IMR-90 (cell line): Measurements from ENCODE around the gene ITSN2. TPM values are rescaled to one million over a fixed set of nuclear protein-coding genes. Genes with fewer than 3 reads are reported as not detected.

Experiments
- ATAC-seq: fragments of 200-7000 bp; cut with Tn5 transposase; 2 replicates; pipeline ENCODE4 v1.9.1; 2020; ENCODE audit warnings: low read depth, mild to moderate bottlenecking, moderate library complexity
- BruUV-seq: library from RNA; stranded (reverse); fragments of 400-500 nt; replicated peaks from 2 replicates; lab custom pipeline; 2021; lab: Mats Ljungman, UMichigan
- CTCF ChIA-PET: fragments of 300-600 bp; formaldehyde crosslinking; extraction: SDS; loops from one replicate; lab custom pipeline; 2021; ENCODE audit warnings: antibody characterized with exemption; lab: Yijun Ruan, JAX
- POLR2A ChIA-PET: fragments of 300-600 bp; sonication (Branson Sonifier 250); formaldehyde crosslinking; loops from one replicate; lab custom pipeline; 2022; ENCODE audit warnings: antibody characterized with exemption; ENCODE audit not compliant: unreplicated experiment; lab: Charles Lee
- DNase-seq: peaks from one replicate; pipeline ENCODE4 v3.0.0; 2013
- H2AFZ ChIP-seq: replicated peaks from 2 replicates; pipeline ENCODE3; 2013; ENCODE audit warnings: low read length, mild to moderate bottlenecking; ENCODE audit not compliant: poor library complexity
- H2AK5ac ChIP-seq: 2 replicates; pipeline ENCODE4 v1.6.1; 2013; ENCODE audit warnings: low read depth, low read length, inconsistent platforms
- H2AK9ac ChIP-seq: replicated peaks from 2 replicates; pipeline ENCODE3; 2013; ENCODE audit warnings: mild to moderate bottlenecking, low read depth, low read length, moderate library complexity; ENCODE audit not compliant: poor library complexity
- H2BK120ac ChIP-seq: 2 replicates; pipeline ENCODE4 v1.6.1; 2013; ENCODE audit warnings: low read depth, low read length, inconsistent platforms
- H2BK15ac ChIP-seq: 3 replicates; pipeline ENCODE4 v1.6.1; 2013; ENCODE audit warnings: low read depth, low read length, inconsistent platforms
- H2BK20ac ChIP-seq: 2 replicates; pipeline ENCODE4 v1.6.1; 2013; ENCODE audit warnings: low read depth, mild to moderate bottlenecking, inconsistent platforms, low read length, moderate library complexity
- H2BK5ac ChIP-seq: 2 replicates; pipeline ENCODE4 v1.6.1; 2013; ENCODE audit warnings: mild to moderate bottlenecking, low read depth, low read length, inconsistent platforms; ENCODE audit not compliant: poor library complexity, severe bottlenecking
- H3K14ac ChIP-seq: replicated peaks from 2 replicates; pipeline ENCODE4 v1.6.1; 2013; ENCODE audit warnings: low read depth, low read length, inconsistent platforms
- H3K18ac ChIP-seq: 2 replicates; pipeline ENCODE4 v1.6.1; 2013; ENCODE audit warnings: low read depth, low read length, control low read depth
- H3K23ac ChIP-seq: 2 replicates; pipeline ENCODE4 v1.6.1; 2013; ENCODE audit warnings: low read depth, low read length, inconsistent platforms
- H3K27ac ChIP-seq: 2 replicates; pipeline ENCODE4 v1.5.1; 2013; ENCODE audit warnings: mild to moderate bottlenecking, control low read depth, low read length; ENCODE audit not compliant: insufficient read depth
- H3K27me3 ChIP-seq: 2 replicates; pipeline ENCODE4 v1.6.1; 2013; ENCODE audit warnings: low read length; ENCODE audit not compliant: control insufficient read depth, insufficient read depth
- H3K36me3 ChIP-seq: 2 replicates; pipeline ENCODE4 v1.6.1; 2013; ENCODE audit warnings: low read length, mixed read lengths; ENCODE audit not compliant: control insufficient read depth, insufficient read depth
- H3K4ac ChIP-seq: 2 replicates; pipeline ENCODE4 v1.6.1; 2013; ENCODE audit warnings: low read depth, low read length, inconsistent platforms
- H3K4me1 ChIP-seq: 2 replicates; pipeline ENCODE4 v1.6.1; 2013; ENCODE audit warnings: low read length, mixed read lengths; ENCODE audit not compliant: control insufficient read depth, insufficient read depth
- H3K4me2 ChIP-seq: 2 replicates; pipeline ENCODE4 v1.6.1; 2013; ENCODE audit warnings: low read depth, mild to moderate bottlenecking, control low read depth, low read length, moderate library complexity
- H3K4me3 ChIP-seq: 2 replicates; pipeline ENCODE4 v1.5.1; 2013; ENCODE audit warnings: low read depth, mild to moderate bottlenecking, control low read depth, low read length, moderate library complexity; ENCODE audit not compliant: insufficient read depth
- H3K56ac ChIP-seq: 2 replicates; pipeline ENCODE4 v1.6.1; 2013; ENCODE audit warnings: low read length, inconsistent platforms; ENCODE audit not compliant: insufficient read depth; ENCODE audit errors: extremely low read depth
- H3K79me1 ChIP-seq, 2 experiments: 2 replicates each; pipeline ENCODE4 v1.6.1; 2013; ENCODE audit warnings: low read length in 2 of 2, inconsistent platforms in 1 of 2, low read depth in 1 of 2
- H3K9ac ChIP-seq: 2 replicates; pipeline ENCODE4 v1.6.1; 2013; ENCODE audit warnings: low read depth, low read length, control low read depth
- H3K9me1 ChIP-seq: 2 replicates; pipeline ENCODE4 v1.6.1; 2013; ENCODE audit warnings: low read length, inconsistent platforms; ENCODE audit not compliant: insufficient read depth
- H3K9me3 ChIP-seq: 2 replicates; pipeline ENCODE4 v1.6.1; 2013; ENCODE audit warnings: low read length; ENCODE audit not compliant: control insufficient read depth, insufficient read depth
- H4K20me1 ChIP-seq: 2 replicates; pipeline ENCODE4 v1.6.1; 2013; ENCODE audit warnings: low read length, inconsistent platforms; ENCODE audit not compliant: insufficient read depth
- H4K5ac ChIP-seq: 2 replicates; pipeline ENCODE4 v1.6.1; 2013; ENCODE audit warnings: mild to moderate bottlenecking, low read depth, low read length, control low read depth
- H4K8ac ChIP-seq, 2 experiments: 2 replicates each; pipeline ENCODE4 v1.6.1; 2013; ENCODE audit warnings: low read depth in 2 of 2, low read length in 2 of 2, control low read depth in 1 of 2, inconsistent platforms in 1 of 2
- H4K91ac ChIP-seq: 2 replicates; pipeline ENCODE4 v1.6.1; 2013; ENCODE audit warnings: low read depth, low read length, inconsistent platforms; ENCODE audit not compliant: insufficient read depth
- CEBPB ChIP-seq: IDR thresholded peaks from 2 replicates; pipeline ENCODE4 v1.6.1; 2012; ENCODE audit warnings: low read depth, low read length, improper control_type of control experiment
- CHD1 ChIP-seq: IDR thresholded peaks from 2 replicates; pipeline ENCODE4 v1.6.1; 2012; ENCODE audit warnings: low read depth, low read length, improper control_type of control experiment
- FOS ChIP-seq: fragments of 150-350 bp; IDR thresholded peaks from 2 replicates; pipeline ENCODE4 v1.6.1; 2016; ENCODE audit warnings: low read depth, low read length
- POLR2A ChIP-seq: IDR thresholded peaks from 2 replicates; pipeline ENCODE4 v1.6.1; 2012; ENCODE audit warnings: mild to moderate bottlenecking, low read depth, low read length
- RCOR1 ChIP-seq: IDR thresholded peaks from 2 replicates; pipeline ENCODE4 v1.6.1; 2012; ENCODE audit warnings: mild to moderate bottlenecking, low read length, improper control_type of control experiment; ENCODE audit not compliant: insufficient replicate concordance
- WGBS, 2 experiments: methylation state at CpG; one replicate each; pipeline versions ENCODE4 v1.1.5 to v1.1.7; 2013; ENCODE audit warnings: missing lambda C conversion rate in 2 of 2; ENCODE audit not compliant: insufficient read length in 1 of 2; ENCODE audit errors: extremely low coverage in 2 of 2; 5-methylcytosine and 5-hydroxymethylcytosine counted together
- dilution Hi-C: fragments of 300-500 bp; cut with HindIII; formaldehyde crosslinking; loops from one replicate; pipeline ENCODE4 v1.14.3; 2018; ENCODE audit warnings: low sequenced_read_pairs; ENCODE audit not compliant: unreplicated experiment
- in situ Hi-C: fragments of 300-500 bp; cut with MboI; formaldehyde crosslinking; loops from 3 replicates; pipeline ENCODE4 v1.14.3; 2019; ENCODE audit warnings: low sequenced_read_pairs, inconsistent platforms, mixed read lengths
- intact Hi-C: fragments of 100-400 bp; cut with micrococcal nuclease; formaldehyde crosslinking; loops from 2 replicates; pipeline ENCODE4 v1.10.0; 2022
- polyA plus RNA-seq, 3 experiments: library from polyadenylated mRNA; depleted of rRNA; stranded (reverse); fragments of >200 nt; gene quantifications; 2 replicates each; pipeline ENCODE4 v1.2.3, GENCODE V29; 2012; ENCODE audit warnings: low replicate concordance in 1 of 3
- total RNA-seq: library from RNA; depleted of rRNA; stranded (reverse); fragments of >200 nt; gene quantifications from 2 replicates; pipeline ENCODE4 v1.2.3, GENCODE V29; 2012

Gene ITSN2
- total and polyA plus RNA-seq, 2 of the 4 experiments (the other 2 are of a cell fraction) = 10.7 to 17.2 TPM

DNA sequence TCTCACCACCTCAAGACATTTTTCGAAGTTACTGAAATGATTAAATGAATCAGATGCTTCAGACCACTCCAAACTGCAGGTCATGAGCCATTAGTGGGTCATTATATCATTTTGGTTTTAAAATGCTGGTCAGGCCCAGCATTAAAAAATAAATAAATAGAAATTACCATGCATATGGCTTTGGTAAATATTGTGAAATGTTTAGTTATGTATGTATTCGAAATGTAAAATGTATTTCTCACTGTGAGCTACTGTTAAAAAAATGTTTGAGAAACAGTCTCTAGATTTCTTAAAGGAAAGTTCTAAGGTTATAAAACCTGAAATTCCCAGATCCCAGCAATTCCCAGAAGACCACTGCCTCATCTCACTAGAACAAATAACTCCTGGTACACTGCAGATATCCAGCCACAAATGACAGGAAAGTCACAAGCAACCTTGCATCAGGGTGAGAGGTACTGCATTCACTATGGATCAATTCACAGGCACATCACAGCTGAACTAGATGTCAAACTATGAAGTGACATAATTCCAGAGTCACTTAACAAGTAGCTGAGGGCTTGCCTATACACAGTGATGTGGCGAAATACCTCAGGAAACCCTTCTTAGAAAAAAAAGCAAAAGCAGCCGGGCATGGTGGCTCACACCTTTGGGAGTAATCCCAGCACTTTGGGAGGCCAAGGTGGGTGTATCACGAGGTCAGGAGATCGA is 138.8 kb downstream of the ITSN2 start:
- no peak overlapping the region for H4K5ac ChIP-seq
- no peak overlapping the region for H2AK5ac ChIP-seq
- no peak overlapping the region for H3K18ac ChIP-seq
- WGBS, 2 experiments = no CpG with 5 or more reads among the region's 6 CpGs
- no peak for DNase-seq
- H2AFZ ChIP-seq = no peak overlapping the region
- in situ Hi-C loops (no loop called here), intact Hi-C loops (no loop called here), dilution Hi-C loops (no loop called here)
- H4K20me1 ChIP-seq = no peaks in the 10 kb centered on the region
- H4K8ac ChIP-seq = no peak overlapping the region
- no peak overlapping the region for H2AK9ac ChIP-seq
- no peak overlapping the region for H3K4me3 ChIP-seq
- H2BK15ac ChIP-seq = no peak overlapping the region
- no peak overlapping the region for H3K27ac ChIP-seq
- H3K56ac ChIP-seq = no peak overlapping the region
- no peaks in the 10 kb centered on the region for H3K79me1 ChIP-seq
- peaks cover 2% of the 10 kb centered on the region; the same call in 1 of the 2 replicates for H3K4me1 ChIP-seq
- POLR2A ChIA-PET = no interaction called here
- H3K36me3 ChIP-seq = peaks cover 10% of the 10 kb centered on the region
- TF ChIP-seq CEBPB = no peak
- TF ChIP-seq FOS = no peak
- no peak for TF ChIP-seq CHD1
- no peak for TF ChIP-seq RCOR1
- TF ChIP-seq POLR2A = no peak
- H3K27me3 ChIP-seq = no peaks in the 10 kb centered on the region
- no peak overlapping the region for H3K4ac ChIP-seq
- H3K4me2 ChIP-seq = no peak overlapping the region
- CTCF ChIA-PET = interaction anchor here (0.5 kb wide), 1 partner anchor 19 kb away, joined by 3 read pairs; no protein-coding TSS in a partner anchor
- H2BK5ac ChIP-seq = no peak overlapping the region
- H3K9me1 ChIP-seq = peaks cover 7% of the 10 kb centered on the region; the same call in 1 of the 2 replicates
- BruUV-seq = no TSS peak
- no peak overlapping the region for H3K14ac ChIP-seq
- H2BK120ac ChIP-seq = no peak overlapping the region
- no peak overlapping the region for H4K91ac ChIP-seq
- H2BK20ac ChIP-seq = no peak overlapping the region
- no peak for ATAC-seq
- H3K23ac ChIP-seq = no peak overlapping the region
- no peaks in the 10 kb centered on the region for H3K9me3 ChIP-seq
- H3K9ac ChIP-seq = no peak overlapping the region
